HPDE6-E6E7 (cell line): ENCODE data around the gene SLC6A4.
"Not testable (repeated sequence)": the region's sequence is repeated elsewhere in the genome, so short reads cannot be mapped to it uniquely, and the experiment has no call there.

ENCODE experiments used
- DNase-seq: peaks from one replicate; pipeline ENCODE4 v3.0.0; 2011; ENCODE audit warnings: missing footprints; ENCODE audit errors: extremely low spot score

SLC6A4 gene

GRCh38 chr17:30219315-30219714 is 16.2 kb downstream of the SLC6A4 start:
- DNase-seq, result no peak

- no peak for DNase-seq
Observed at GRCh38 chr17:30218799-30219198, 16.7 kb downstream of the SLC6A4 start.

GRCh38 chr17:30217746-30218245 is 17.7 kb downstream of the SLC6A4 start:
- no peak for DNase-seq

GRCh38 chr17:30217054-30217453 is 18.4 kb downstream of the SLC6A4 start:
- no peak for DNase-seq

GRCh38 chr17:30212750-30213149 is 22.7 kb downstream of the SLC6A4 start:
- no peak for DNase-seq

- DNase-seq, result no peak
Observed at GRCh38 chr17:30211371-30211770, 24.1 kb downstream of the SLC6A4 start.

DNA sequence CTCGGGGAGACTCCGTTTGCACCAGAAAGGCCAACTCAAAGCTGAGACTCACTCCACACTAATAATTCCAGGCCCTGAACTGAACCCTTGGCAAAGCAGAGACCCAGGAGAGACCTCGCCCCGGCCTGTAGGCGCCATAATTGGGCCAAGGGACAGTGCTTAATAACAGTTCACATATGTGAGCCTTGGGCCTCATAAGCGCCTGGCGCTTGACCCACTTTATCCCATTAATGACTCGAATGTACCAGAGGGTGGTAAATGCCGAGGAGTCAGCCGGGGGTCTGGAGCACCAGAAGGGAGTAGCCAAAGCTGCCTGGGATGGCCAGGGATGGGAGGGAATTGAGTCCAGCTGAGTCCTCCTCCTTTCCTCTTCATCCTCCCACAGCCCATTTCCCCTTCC is 24.6 kb downstream of the SLC6A4 start:
- no peak for DNase-seq

- DNase-seq, result no peak
Observed at GRCh38 chr17:30210366-30210765, 25.1 kb downstream of the SLC6A4 start.

- DNase-seq, result no peak
Observed at GRCh38 chr17:30209930-30210329, 25.6 kb downstream of the SLC6A4 start.

GRCh38 chr17:30208214-30208613 is 27.3 kb downstream of the SLC6A4 start:
- DNase-seq, result no peak

DNA sequence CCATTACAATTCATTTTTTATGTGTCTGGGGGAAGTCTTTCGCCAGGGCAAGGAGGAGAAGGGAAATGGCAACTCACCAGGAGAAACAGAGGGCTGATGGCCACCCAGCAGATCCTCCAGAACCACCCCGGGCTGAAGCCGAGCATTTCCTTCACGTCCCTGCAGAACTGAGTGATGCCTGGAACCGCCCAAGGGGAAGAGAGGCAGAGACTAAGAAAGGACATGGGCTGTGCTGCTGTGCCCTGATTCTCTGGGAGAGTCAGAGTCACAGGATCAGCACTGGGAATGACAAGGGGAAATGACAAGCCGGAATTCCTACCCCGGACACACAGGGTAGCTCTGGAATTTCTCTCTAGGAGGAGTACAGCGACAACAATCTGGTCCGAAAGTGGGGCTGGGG is 27.8 kb downstream of the SLC6A4 start:
- DNase-seq, result no peak

DNA sequence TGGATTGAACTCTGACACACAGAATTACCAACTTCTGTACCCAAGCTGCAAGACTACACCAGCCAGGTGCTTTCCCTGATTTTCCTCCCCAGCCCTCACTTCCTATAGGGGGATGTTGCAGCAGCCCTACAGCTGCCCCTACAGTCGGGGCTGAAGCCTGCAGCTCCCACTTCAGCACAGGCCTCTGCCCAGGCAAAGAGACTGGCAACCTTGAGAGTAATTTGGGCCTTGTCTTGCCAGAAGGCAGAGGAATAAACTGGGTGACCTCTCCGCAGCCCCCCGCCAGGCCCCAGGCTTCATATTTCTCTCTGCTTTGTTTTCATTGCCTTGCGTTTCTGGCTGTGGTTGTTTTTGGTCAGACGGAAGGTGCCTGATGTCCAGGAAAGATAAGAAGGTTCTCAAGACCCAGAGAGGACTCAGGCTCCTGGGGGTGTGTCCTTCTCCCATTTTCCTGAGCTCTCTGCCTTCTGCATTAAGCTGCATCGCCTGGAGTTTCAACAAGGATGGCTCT is 32.0 kb downstream of the SLC6A4 start:
- DNase-seq, result no peak

GRCh38 chr17:30200656-30201055 is 34.8 kb downstream of the SLC6A4 start:
- not testable (repeated sequence) for DNase-seq

GRCh38 chr17:30200106-30200505 is 35.4 kb downstream of the SLC6A4 start:
- DNase-seq, result no peak

GRCh38 chr17:30199600-30199999 is 35.9 kb downstream of the SLC6A4 start:
- DNase-seq, result no peak

- DNase-seq, result no peak
Observed at GRCh38 chr17:30197416-30197815, 38.1 kb downstream of the SLC6A4 start.

DNA sequence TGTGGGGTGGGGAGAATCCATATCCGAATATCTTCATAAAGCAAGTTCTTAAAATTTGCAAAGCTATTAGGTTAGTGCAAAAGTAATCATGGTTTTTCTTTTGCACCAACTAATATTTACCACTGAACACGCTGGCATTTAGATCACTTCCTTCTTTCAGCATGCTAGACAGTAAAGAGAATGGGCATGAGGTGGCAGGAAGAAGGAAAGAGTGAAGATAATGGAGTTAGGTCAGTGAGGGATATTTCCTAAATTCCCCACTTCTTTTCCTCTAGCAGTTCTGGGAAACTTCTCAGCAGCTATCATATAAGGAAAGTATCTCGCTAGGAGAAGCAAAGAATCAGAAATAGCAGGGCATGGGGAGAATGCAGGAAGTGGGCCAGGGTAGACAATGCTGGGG is 39.0 kb downstream of the SLC6A4 start:
- no peak for DNase-seq

GRCh38 chr17:30191072-30191471 is 44.4 kb downstream of the SLC6A4 start:
- DNase-seq, result no peak

- no peak for DNase-seq
Observed at GRCh38 chr17:30188211-30188939, 47.1 kb downstream of the SLC6A4 start.

DNA sequence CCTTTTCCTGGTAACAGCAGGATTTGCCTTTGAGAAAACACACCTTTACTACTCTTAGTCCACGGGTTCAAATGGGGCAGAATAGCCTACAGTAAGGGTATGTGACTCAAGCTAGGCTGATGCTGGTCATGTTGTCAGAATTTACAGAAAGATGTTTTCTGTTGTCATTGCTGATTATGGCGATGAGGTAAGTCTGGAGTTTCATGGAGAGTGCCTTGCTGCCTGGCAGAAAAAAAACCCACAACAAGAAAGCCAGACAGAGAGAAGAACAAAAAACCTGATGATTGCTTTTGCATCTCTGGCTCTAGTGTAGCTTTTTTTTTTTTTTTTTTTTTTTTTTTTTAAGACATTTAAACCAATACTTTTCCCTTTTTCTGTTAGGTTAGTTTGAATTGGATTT is 47.9 kb downstream of the SLC6A4 start:
- DNase-seq, result no peak

DNA sequence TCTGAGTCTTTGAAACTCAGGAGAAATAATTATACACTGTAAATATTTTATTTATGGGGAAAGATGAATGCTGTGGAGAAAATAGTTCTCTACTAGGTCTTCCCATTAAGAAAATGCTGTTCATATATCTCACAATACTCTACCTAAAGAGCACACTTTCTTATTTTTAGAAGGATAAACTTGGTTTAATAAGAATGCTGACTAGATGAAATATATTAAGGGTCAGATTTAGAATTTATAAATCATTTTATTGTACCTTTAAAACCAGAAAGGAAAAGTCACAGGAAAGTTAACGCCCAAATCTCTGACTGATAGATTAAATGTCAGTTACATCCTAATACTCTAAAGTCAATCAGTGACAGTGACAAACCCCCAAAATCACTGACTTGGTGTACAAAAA is 48.7 kb downstream of the SLC6A4 start:
- DNase-seq, result no peak

DNA sequence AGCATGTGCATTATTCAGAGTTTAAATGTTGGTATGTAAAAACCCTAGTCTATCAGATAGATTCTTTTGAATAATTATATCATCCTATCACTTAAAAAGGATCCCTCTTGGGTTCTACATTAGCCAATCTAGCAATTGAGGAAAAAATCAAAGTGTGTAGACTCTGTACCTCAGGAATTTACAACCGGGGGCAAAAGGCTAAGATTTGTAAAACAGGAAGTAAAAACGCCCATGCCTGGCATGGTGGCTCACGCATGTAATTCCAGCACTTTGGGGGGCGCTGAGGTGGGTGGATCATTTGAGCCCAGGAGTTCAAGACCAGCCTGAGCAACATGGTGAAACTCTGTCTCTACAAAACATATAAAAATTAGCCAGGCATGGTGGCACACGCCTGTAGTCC is 58.6 kb downstream of the SLC6A4 start:
- DNase-seq, result no peak

DNA sequence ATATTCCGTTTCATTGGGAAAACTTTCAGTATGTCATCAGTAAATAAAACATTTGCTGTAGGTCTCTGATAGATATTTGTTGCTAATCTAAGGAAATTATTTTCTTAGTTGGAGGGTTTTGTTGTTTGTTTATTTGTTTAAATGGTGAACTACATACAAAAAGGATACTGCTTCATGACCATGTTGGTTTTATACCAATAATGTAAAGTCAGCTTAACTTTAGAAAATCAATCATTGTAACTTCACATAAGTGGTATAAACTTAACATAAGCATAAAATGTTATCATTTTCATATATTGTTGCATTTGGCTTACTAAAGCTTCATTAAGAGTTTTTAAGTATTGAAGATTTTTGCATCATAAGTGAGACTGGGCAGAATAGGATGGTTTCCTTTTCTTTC is 60.9 kb downstream of the SLC6A4 start:
- no peak for DNase-seq

GRCh38 chr17:30173649-30174048 is 61.8 kb downstream of the SLC6A4 start:
- DNase-seq, result no peak
